ENCODE measurements around the gene SPATA46. TPM values are rescaled to one million over a fixed set of nuclear protein-coding genes. Genes with fewer than 3 reads are reported as not detected.

Gene SPATA46
- total and polyA plus RNA-seq, 12 donors: not detected

DNA sequence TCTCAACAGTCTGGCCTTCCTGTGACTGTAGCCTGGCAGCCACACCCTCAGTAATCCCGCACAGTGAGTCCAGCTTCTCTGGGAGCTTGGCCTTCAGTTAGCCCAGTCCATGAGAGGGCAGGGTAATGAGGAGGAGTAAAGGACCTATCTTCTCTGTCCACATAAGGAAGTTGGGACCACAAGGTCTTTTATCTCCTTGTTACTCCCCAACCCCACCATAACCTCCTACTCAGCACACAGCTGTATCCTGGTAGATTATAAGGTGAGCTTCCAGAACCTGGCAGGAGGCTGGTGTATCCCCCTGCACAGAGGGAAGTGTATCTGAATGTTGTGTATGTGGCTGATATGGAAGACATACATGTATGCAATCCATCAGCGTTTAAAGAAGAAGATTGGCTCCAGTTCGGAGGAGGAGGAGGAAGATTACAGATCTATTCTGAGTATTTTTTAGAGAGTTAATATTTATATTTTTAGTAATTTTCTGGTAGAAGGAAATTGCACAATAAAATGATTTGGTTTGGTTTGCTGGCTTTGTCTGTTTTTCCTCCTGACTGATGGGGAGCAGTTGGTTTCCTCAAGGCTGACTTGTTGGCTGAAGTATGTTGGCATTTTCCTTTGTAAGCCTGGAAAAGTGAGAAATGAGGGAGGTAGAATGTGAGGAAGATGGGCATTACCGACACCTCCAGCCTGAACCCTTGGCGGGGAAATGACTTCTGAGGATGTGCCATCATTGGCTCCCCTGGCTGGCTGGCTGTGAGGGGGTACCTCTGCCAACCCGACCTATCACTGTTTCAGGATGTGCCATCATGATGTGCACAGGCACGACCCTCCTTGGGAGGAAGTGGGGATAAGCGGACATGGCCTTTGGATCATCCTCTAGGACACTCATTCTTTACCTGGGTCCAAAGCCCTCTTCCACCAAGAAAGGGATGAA, 9.9 kb upstream of the SPATA46 start:
- Histone ChIP-seq H3K4me1 (replicated peaks in 1 of 2) (no peaks in the 10 kb centered on the region), H3K4me3 (no peak overlapping the region), H3K9me3 (replicated peaks in 1 of 3) (no peaks in the 10 kb centered on the region), H3K27me3 (no peaks in the 10 kb centered on the region), H3K27ac (no peak overlapping the region), H3K36me3 (replicated peaks in 1 of 2) (no peaks in the 10 kb centered on the region)
- no peak for TF ChIP-seq POLR2A (IDR thresholded peaks at IDR 0.05)
- TF ChIP-seq, protein P1, sequence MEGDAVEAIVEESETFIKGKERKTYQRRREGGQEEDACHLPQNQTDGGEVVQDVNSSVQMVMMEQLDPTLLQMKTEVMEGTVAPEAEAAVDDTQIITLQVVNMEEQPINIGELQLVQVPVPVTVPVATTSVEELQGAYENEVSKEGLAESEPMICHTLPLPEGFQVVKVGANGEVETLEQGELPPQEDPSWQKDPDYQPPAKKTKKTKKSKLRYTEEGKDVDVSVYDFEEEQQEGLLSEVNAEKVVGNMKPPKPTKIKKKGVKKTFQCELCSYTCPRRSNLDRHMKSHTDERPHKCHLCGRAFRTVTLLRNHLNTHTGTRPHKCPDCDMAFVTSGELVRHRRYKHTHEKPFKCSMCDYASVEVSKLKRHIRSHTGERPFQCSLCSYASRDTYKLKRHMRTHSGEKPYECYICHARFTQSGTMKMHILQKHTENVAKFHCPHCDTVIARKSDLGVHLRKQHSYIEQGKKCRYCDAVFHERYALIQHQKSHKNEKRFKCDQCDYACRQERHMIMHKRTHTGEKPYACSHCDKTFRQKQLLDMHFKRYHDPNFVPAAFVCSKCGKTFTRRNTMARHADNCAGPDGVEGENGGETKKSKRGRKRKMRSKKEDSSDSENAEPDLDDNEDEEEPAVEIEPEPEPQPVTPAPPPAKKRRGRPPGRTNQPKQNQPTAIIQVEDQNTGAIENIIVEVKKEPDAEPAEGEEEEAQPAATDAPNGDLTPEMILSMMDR (IDR thresholded peaks at IDR 0.05): no peak
- intact Hi-C loops (cut with DNase I): no loop called here
- 76 to 86% (median 82%) methylated on average over 8 of the region's 8 CpGs for WGBS, 4 donors
- DNase-seq: no peak

DNA sequence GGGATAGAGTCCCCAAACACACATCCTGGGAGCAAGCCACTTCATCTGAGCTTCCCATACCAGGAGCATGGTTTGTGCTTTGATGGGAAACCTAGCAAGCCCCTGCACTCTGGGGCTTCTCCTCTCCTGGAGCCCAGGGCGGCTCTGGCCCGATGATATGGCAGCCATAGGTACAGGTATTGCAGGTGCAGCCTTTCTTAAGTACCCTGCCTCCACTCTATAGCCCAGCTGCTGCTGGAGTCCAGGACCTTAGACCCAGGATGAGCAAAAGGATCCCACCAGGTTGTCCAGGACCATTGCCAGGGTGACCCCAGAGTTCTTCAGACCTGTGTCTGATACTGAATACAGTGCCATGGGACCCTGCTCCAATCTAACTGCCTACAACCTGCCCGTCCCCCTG, 9.0 kb upstream of the SPATA46 start:
- no peaks in the 10 kb centered on the region for H3K9me3 ChIP-seq (replicated peaks in 1 of 3)
- H3K27ac ChIP-seq: no peak overlapping the region
- DNase-seq: no peak
- TF ChIP-seq, protein P1 (IDR thresholded peaks at IDR 0.05): no peak
- no peak for TF ChIP-seq POLR2A (IDR thresholded peaks at IDR 0.05)
- no peaks in the 10 kb centered on the region for H3K36me3 ChIP-seq (replicated peaks in 1 of 2)
- WGBS, 4 donors: 77 to 92% (median 86%) methylated on average over 2 to 3 of the region's 3 CpGs
- no peaks in the 10 kb centered on the region for H3K4me1 ChIP-seq (replicated peaks in 1 of 2)
- intact Hi-C loops (cut with DNase I): no loop called here
- no peak overlapping the region for H3K4me3 ChIP-seq
- no peaks in the 10 kb centered on the region for H3K27me3 ChIP-seq

DNA sequence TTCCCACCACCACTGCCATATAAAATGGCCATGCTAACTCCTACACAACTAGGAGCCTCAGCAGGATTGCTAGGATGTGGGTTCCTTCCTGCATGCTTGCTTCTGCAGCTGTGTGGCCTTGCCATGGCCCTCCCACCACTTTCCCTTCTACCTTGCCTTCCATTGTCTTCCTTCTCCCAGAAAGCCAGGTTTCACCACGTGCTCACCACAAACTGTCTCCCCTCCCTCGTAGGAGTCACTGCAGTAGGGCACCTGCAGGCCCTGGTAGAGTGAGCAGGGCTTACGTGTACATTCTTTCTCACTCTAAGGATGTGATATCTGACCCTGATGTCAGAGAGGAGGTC, 8.6 kb upstream of the SPATA46 start:
- Histone ChIP-seq H3K4me1 (replicated peaks in 1 of 2) (no peaks in the 10 kb centered on the region), H3K9me3 (replicated peaks in 1 of 3) (no peaks in the 10 kb centered on the region), H3K27ac (no peak overlapping the region), H3K36me3 (replicated peaks in 1 of 2) (no peaks in the 10 kb centered on the region), H3K27me3 (no peaks in the 10 kb centered on the region), H3K4me3 (no peak overlapping the region)
- TF ChIP-seq, protein P1 (IDR thresholded peaks at IDR 0.05): no peak
- no peak for TF ChIP-seq POLR2A (IDR thresholded peaks at IDR 0.05)
- DNase-seq: no peak
- intact Hi-C loops (cut with DNase I): no loop called here
- 85 to 90% (median 89%) methylated on average over 3 of the region's 3 CpGs for WGBS, 4 donors

- no peaks in the 10 kb centered on the region for H3K27me3 ChIP-seq
- H3K27ac ChIP-seq: no peak overlapping the region
- no peak for DNase-seq
- 90 to 99% (median 96%) methylated on average over 9 to 10 of the region's 10 CpGs for WGBS, 4 donors
- intact Hi-C loops (cut with DNase I): no loop called here
- H3K4me3 ChIP-seq: no peak overlapping the region
- no peak for TF ChIP-seq POLR2A (IDR thresholded peaks at IDR 0.05)
- TF ChIP-seq, protein P1 (IDR thresholded peaks at IDR 0.05): no peak
- H3K36me3 ChIP-seq (replicated peaks in 1 of 2): no peaks in the 10 kb centered on the region
- no peaks in the 10 kb centered on the region for H3K9me3 ChIP-seq (replicated peaks in 1 of 3)
- no peaks in the 10 kb centered on the region for H3K4me1 ChIP-seq (replicated peaks in 1 of 2)
These were observed 8.1 kb upstream of the SPATA46 start for GRCh38 chr1:162384601-162385279.
